Uterus (tissue), 4 donors: Measurements from ENCODE around the gene TIMP3. TPM values are rescaled to one million over a fixed set of nuclear protein-coding genes. Genes with fewer than 3 reads are reported as not detected.

Experiments
- DNase-seq, 2 donors: peaks; one replicate each; pipeline ENCODE4 v3.0.0-alpha.2; 2019 to 2020
- H3K27ac ChIP-seq, 2 donors: fragments of 200-600 bp; sonication (generic); 1 replicate in 1 of 2; 2 replicates in 1 of 2; pipeline ENCODE4 v1.5.1; 2016 to 2018
- H3K27me3 ChIP-seq, 2 donors: fragments of 200-600 bp; sonication (generic); one replicate each; pipeline ENCODE4 v1.5.1; 2018 to 2019; ENCODE audit warnings: control low read depth in 1 of 2
- H3K36me3 ChIP-seq, 2 donors: fragments of 200-600 bp; sonication (generic); one replicate each; pipeline ENCODE4 v1.5.1; 2019; ENCODE audit warnings: control low read depth in 1 of 2
- H3K4me1 ChIP-seq, 2 donors: fragments of 200-600 bp; sonication (generic); one replicate each; pipeline ENCODE4 v1.5.1; 2018 to 2019; ENCODE audit warnings: control low read depth in 1 of 2
- H3K4me3 ChIP-seq, 2 donors: fragments of 200-600 bp; sonication (generic); 1 replicate in 1 of 2; 2 replicates in 1 of 2; pipeline ENCODE4 v1.5.1; 2018 to 2019; ENCODE audit warnings: mild to moderate bottlenecking in 1 of 2
- H3K9me3 ChIP-seq, 2 donors: fragments of 200-600 bp; sonication (generic); one replicate each; pipeline ENCODE4 v1.5.1; 2019; ENCODE audit warnings: control low read depth in 1 of 2
- POLR2A ChIP-seq, 2 donors: fragments of 450-650 bp; IDR thresholded peaks; one replicate each; pipeline ENCODE4 v1.6.1; 2016; ENCODE audit warnings: antibody characterized with exemption in 2 of 2, mild to moderate bottlenecking in 1 of 2, moderate library complexity in 1 of 2
- intact Hi-C: fragments of 100-400 bp; cut with DNase I; formaldehyde crosslinking; loops from one replicate; pipeline ENCODE4 v1.15.1; 2023; ENCODE audit warnings: low total_unique reads
- total RNA-seq, 4 donors: library from RNA; depleted of rRNA in 3 of 4; stranded (reverse); fragments of >200 nt in 3 of 4; gene quantifications; one replicate each; pipeline versions ENCODE4 v1.1.0 to v1.2.4, GENCODE V29; 2014 to 2023
- TF ChIP-seq, protein P1 (sequence below), 4 experiments: fragments of 200-600 bp in 2 of 4; fragments of 450-650 bp in 2 of 4; sonication (generic) in 2 of 4; IDR thresholded peaks; one replicate each; pipeline ENCODE4 v1.5.1; 2016 to 2019; ENCODE audit warnings: antibody characterized with exemption in 4 of 4, mild to moderate bottlenecking in 2 of 4, moderate library complexity in 1 of 4
- donor health status: DM: yes; HTN: yes; CAD: no.

The TIMP3 gene
- total RNA-seq, 4 donors from 2014 or later: 192 to 702 (median 423) TPM

DNA sequence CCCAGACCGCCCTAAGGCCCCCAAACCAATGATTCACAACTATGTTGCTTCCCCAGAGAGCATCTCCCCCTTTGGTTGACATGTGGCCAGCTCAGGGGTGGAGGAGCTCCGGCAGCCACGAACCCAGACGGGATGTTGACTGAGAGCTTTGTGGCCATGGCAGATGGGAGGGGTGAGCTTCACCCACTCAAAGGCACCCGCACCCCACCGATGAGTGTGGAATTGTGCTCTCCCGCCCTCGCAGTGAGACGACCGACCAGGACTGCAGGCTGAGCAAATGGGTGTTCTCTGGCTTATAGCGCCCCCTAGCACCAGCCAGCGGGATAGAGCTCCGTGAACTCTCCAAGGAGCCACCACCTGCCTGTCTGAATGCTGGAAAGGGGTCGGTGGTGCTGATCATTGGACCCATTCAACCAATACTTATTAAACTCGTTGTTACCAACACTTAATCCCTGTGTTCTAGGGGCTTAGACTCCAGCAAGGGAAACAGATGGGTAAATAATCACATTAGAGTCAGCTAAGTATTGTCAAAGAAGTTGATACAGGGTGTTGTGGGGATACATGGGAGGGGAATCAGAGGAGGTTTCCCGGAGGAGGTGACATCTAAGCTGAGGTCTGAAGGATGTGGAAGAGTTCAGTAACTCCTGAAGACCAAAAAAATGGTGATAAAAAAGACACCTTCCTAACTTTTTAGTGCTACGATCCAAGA, 4.5 kb upstream of the TIMP3 start:
- H3K36me3 ChIP-seq: no peaks in the 10 kb centered on the region
- no peak for TF ChIP-seq POLR2A (IDR thresholded peaks at IDR 0.05)
- TF ChIP-seq, protein P1, sequence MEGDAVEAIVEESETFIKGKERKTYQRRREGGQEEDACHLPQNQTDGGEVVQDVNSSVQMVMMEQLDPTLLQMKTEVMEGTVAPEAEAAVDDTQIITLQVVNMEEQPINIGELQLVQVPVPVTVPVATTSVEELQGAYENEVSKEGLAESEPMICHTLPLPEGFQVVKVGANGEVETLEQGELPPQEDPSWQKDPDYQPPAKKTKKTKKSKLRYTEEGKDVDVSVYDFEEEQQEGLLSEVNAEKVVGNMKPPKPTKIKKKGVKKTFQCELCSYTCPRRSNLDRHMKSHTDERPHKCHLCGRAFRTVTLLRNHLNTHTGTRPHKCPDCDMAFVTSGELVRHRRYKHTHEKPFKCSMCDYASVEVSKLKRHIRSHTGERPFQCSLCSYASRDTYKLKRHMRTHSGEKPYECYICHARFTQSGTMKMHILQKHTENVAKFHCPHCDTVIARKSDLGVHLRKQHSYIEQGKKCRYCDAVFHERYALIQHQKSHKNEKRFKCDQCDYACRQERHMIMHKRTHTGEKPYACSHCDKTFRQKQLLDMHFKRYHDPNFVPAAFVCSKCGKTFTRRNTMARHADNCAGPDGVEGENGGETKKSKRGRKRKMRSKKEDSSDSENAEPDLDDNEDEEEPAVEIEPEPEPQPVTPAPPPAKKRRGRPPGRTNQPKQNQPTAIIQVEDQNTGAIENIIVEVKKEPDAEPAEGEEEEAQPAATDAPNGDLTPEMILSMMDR (IDR thresholded peaks at IDR 0.05): peak; percentile 76 to 93 (median 88)
- H3K9me3 ChIP-seq: no peaks in the 10 kb centered on the region
- no peaks in the 10 kb centered on the region for H3K27me3 ChIP-seq
- H3K4me3 ChIP-seq: no peak overlapping the region
- H3K4me1 ChIP-seq: no peaks in the 10 kb centered on the region
- H3K27ac ChIP-seq: peak overlapping the region; percentile 39 to 49
- intact Hi-C loops: loop anchor here (2.0 to 10.0 kb wide), 2 partner anchors 188 to 268 kb away; no protein-coding TSS in a partner anchor
- DNase-seq: peak; percentile 76 to 81

DNA sequence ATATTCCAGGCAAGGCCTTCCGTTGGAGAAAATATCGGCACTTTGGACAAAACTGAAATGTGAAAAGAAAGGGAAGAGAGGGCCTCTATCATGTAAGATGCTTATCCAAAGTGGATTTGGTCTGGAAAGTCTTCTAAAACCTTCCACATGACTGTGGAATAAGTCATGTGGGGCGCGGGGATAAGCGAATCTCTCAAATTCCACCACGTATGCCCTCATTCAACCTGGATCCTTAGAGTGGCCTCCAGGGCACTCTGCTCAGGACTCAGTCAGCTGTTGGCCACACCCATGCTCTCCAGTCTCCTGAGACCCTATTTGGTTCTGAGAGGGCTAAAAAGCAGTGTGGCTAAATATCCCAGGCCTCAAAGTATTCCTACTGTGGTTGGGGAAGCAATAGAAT, 2.0 kb upstream of the TIMP3 start:
- intact Hi-C loops: loop anchor here (10.0 kb wide), 1 partner anchor 185 kb away; no protein-coding TSS in a partner anchor
- TF ChIP-seq, protein P1 (IDR thresholded peaks at IDR 0.05): no peak
- no peak for TF ChIP-seq POLR2A (IDR thresholded peaks at IDR 0.05)
- H3K27ac ChIP-seq: peak overlapping the region; percentile 92 to 95

GRCh38 chr22:32800158-32800882, 1.2 kb upstream of the TIMP3 start:
- H3K27ac ChIP-seq: peak overlapping the region; percentile 92 to 95
- DNase-seq: peak; percentile 68 to 71
- no peaks in the 10 kb centered on the region for H3K27me3 ChIP-seq
- peaks cover 0 to 2% of the 10 kb centered on the region in 2 donors for H3K4me1 ChIP-seq
- no peak overlapping the region for H3K4me3 ChIP-seq
- TF ChIP-seq POLR2A (IDR thresholded peaks at IDR 0.05): no peak
- TF ChIP-seq, protein P1 (IDR thresholded peaks at IDR 0.05): no peak
- H3K36me3 ChIP-seq: no peaks in the 10 kb centered on the region
- H3K9me3 ChIP-seq: no peaks in the 10 kb centered on the region
- intact Hi-C loops: no loop called here

More for the DNA sequence above, 2.0 kb upstream of the TIMP3 start:
- Histone ChIP-seq H3K4me1 (no peaks in the 10 kb centered on the region), H3K27me3 (no peaks in the 10 kb centered on the region), H3K36me3 (no peaks in the 10 kb centered on the region), H3K4me3 (no peak overlapping the region), H3K9me3 (no peaks in the 10 kb centered on the region)
- DNase-seq: no peak

GRCh38 chr22:32800994-32801536, 440 bp upstream of the TIMP3 start:
- peaks cover 0 to 6% of the 10 kb centered on the region in 2 donors for H3K4me1 ChIP-seq
- no peaks in the 10 kb centered on the region for H3K9me3 ChIP-seq
- H3K4me3 ChIP-seq: peak overlapping the region; percentile 80 to 86
- no peaks in the 10 kb centered on the region for H3K27me3 ChIP-seq
- H3K27ac ChIP-seq: peak overlapping the region; percentile 92 to 95
- no peaks in the 10 kb centered on the region for H3K36me3 ChIP-seq
- DNase-seq: no peak
- intact Hi-C loops: no loop called here
- no peak for TF ChIP-seq POLR2A (IDR thresholded peaks at IDR 0.05)
- TF ChIP-seq, protein P1 (IDR thresholded peaks at IDR 0.05): no peak
